Calu3 (cell line): ENCODE data around the gene RGS3. TPM values are rescaled to one million over a fixed set of nuclear protein-coding genes. Genes with fewer than 3 reads are reported as not detected.

Source experiments
- BruUV-seq: library from RNA; stranded (reverse); fragments of 400-500 nt; replicated peaks from 2 replicates; lab custom pipeline; 2021; lab: Mats Ljungman, UMichigan
- CTCF ChIA-PET: fragments of 300-600 bp; sonication (Branson Sonifier 250); formaldehyde crosslinking; loops from one replicate; lab custom pipeline; 2022; ENCODE audit warnings: antibody characterized with exemption; lab: Charles Lee
- DNase-seq: peaks from one replicate; pipeline ENCODE4 v3.0.0; 2022
- H3K27ac Mint-ChIP-seq: one replicate; pipeline ENCODE4 v1.8.0; 2022; ENCODE audit warnings: mixed read lengths; ENCODE audit not compliant: unreplicated experiment
- H3K27me3 Mint-ChIP-seq: one replicate; pipeline ENCODE4 v1.8.0; 2022; ENCODE audit warnings: mixed read lengths; ENCODE audit not compliant: unreplicated experiment
- H3K36me3 Mint-ChIP-seq: one replicate; pipeline ENCODE4 v1.8.0; 2022; ENCODE audit warnings: mild to moderate bottlenecking, moderate library complexity, mixed read lengths; ENCODE audit not compliant: insufficient read depth, unreplicated experiment
- H3K4me1 Mint-ChIP-seq: one replicate; pipeline ENCODE4 v1.8.0; 2022; ENCODE audit warnings: mild to moderate bottlenecking, low read depth, mixed read lengths; ENCODE audit not compliant: unreplicated experiment
- H3K4me3 Mint-ChIP-seq: one replicate; pipeline ENCODE4 v1.8.0; 2022; ENCODE audit warnings: mild to moderate bottlenecking, low read depth, moderate library complexity, mixed read lengths; ENCODE audit not compliant: unreplicated experiment
- H3K9me3 Mint-ChIP-seq: one replicate; pipeline ENCODE4 v1.8.0; 2022; ENCODE audit warnings: low read depth, mixed read lengths; ENCODE audit not compliant: unreplicated experiment
- intact Hi-C: fragments of 100-400 bp; cut with micrococcal nuclease; formaldehyde crosslinking; loops from one replicate; pipeline ENCODE4 v1.10.0; 2022; ENCODE audit not compliant: unreplicated experiment
- total RNA-seq: library from RNA; stranded (reverse); gene quantifications from 2 replicates; pipeline ENCODE4 v1.2.3, GENCODE V29; 2022
- TF ChIP-seq, protein P1 (sequence below): fragments of 200-600 bp; IDR thresholded peaks from one replicate; pipeline ENCODE4 v1.8.0; 2022; ENCODE audit warnings: antibody characterized with exemption; ENCODE audit not compliant: unreplicated experiment

The RGS3 gene
- total RNA-seq, 1 experiment from 2014 or later, result 61.8 TPM

DNA sequence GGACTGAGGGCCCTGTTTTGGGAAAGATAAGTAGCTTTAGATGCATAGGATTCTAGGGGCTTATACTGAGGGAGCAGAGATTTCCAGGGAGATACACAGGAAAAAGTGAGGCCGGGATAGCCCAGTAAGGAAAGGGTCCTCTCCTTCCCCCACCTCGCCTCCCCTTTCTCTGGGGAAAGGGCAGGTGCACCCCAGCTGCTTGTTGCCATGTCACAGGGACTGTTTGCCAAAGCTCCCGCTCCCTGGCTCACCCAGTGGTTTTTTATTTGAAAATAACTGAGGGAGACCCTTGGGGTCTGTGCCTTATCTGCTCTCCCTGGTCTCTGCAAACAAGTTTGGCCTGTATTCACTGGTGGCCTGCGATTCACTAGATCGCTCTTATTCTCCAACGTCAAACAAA, 51.2 kb downstream of the RGS3 start:
- intact Hi-C loops, result no loop called here
- no TSS peak for BruUV-seq

DNA sequence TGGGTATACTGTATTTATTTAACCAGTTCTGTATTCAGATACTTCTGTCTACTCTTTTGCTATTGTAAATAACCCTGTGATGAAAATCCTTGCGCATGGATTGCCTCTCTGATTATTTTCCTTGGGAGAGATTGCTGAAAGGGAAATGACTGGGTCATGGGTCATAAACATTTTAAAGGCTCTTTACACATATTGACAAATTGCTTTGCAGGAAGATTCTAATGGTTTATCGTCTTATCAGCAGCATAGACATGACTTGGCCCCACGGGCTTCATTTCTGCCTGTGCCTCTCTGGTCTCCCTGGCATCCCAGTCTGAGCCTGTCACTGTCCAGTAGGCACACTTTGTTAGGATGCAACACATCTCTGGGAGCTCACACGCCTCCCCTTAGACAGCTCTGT, 52.3 kb downstream of the RGS3 start:
- TF ChIP-seq, protein P1, sequence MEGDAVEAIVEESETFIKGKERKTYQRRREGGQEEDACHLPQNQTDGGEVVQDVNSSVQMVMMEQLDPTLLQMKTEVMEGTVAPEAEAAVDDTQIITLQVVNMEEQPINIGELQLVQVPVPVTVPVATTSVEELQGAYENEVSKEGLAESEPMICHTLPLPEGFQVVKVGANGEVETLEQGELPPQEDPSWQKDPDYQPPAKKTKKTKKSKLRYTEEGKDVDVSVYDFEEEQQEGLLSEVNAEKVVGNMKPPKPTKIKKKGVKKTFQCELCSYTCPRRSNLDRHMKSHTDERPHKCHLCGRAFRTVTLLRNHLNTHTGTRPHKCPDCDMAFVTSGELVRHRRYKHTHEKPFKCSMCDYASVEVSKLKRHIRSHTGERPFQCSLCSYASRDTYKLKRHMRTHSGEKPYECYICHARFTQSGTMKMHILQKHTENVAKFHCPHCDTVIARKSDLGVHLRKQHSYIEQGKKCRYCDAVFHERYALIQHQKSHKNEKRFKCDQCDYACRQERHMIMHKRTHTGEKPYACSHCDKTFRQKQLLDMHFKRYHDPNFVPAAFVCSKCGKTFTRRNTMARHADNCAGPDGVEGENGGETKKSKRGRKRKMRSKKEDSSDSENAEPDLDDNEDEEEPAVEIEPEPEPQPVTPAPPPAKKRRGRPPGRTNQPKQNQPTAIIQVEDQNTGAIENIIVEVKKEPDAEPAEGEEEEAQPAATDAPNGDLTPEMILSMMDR, result no peak
- Mint-ChIP-seq H3K27ac (no peak overlapping the region), H3K9me3 (no peaks in the 10 kb centered on the region), H3K27me3 (no peaks in the 10 kb centered on the region), H3K4me3 (no peak overlapping the region), H3K4me1 (peaks cover 35% of the 10 kb centered on the region), H3K36me3 (peaks cover 29% of the 10 kb centered on the region)
- CTCF ChIA-PET, result no interaction called here
- no peak for DNase-seq
- intact Hi-C loops, result no loop called here
- BruUV-seq, result no TSS peak

More for the DNA sequence above, 51.2 kb downstream of the RGS3 start:
- Mint-ChIP-seq H3K27me3 (no peaks in the 10 kb centered on the region), H3K36me3 (peaks cover 19% of the 10 kb centered on the region), H3K9me3 (no peaks in the 10 kb centered on the region), H3K4me1 (peaks cover 34% of the 10 kb centered on the region), H3K4me3 (no peak overlapping the region), H3K27ac (no peak overlapping the region)
- TF ChIP-seq, protein P1, result no peak
- CTCF ChIA-PET, result no interaction called here
- DNase-seq, result no peak

DNA sequence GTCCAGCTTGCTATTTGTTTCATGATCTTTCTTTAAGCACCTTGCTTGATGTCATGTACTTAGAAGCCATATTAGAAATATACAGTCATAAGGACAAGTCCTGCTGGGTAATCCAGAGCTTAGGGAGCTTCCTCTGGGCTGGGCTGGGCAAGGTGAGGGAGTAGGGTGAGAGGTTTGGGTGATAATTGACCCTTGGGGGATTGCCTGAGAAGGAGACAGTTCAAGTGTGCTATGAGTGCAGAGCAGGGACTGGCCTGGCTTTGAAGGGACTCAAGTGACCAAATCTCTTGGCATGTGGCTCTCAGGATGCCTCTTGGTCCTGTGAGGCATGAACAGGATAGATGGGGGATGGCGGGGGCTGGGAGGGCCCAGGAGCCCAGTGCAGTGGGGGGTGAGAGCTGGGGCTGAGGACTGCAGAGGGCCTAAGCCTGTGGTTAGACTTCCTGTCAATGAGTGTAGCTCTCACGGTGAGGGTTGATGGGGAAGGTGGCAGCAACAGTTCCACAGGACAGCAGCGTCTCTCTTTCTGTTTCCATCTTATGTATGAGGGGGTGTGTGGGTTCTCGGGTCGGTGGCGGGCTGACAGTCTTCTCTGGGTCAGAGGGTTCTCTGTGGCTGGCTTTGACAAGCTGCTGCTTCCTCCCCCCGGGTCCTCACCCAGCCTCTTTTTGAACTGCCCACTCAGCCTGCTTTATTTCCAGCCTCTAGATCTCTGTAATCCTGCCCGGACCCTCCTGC, 53.5 kb downstream of the RGS3 start:
- no peaks in the 10 kb centered on the region for H3K27me3 Mint-ChIP-seq
- intact Hi-C loops, result no loop called here
- TF ChIP-seq, protein P1, result no peak

DNA sequence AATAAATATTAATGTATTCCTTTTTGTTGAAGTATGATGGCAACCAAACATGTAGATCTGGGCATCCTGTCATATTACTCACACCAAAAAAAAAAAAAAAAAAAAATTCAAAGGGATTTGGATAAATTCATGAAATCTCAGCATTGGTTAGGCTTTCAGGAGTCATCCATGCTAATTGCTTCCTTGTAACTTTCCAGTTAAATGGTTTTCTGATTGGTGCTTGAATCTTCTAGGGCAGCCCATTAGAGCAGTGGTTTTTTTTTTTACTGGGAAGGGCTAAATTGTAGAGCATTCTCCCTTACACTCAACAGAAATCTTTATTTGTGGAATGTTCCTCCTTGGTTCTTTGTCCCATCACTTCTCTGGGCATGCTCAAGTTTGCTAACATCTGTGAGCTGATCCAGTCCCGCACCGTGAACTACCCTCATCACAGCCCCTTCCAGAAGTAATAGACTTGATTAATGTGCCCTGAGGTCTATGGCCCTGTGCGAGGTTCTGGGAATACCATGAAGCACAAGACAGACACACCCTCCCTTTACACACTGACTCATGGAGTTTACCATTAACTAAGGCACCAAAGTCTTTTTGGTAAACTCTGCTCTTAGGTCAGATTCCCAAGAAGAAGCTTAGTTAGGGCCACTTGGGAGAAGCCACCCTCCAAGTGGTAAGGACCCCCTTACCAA, 56.0 kb downstream of the RGS3 start:
- H3K36me3 Mint-ChIP-seq, result peaks cover 19% of the 10 kb centered on the region
- peak overlapping the region; percentile 94 for H3K27ac Mint-ChIP-seq
- H3K4me1 Mint-ChIP-seq, result peaks cover 28% of the 10 kb centered on the region
- intact Hi-C loops, result loop anchor here (2.0 kb wide), 1 partner anchor 61 kb away; no protein-coding TSS in a partner anchor
- CTCF ChIA-PET, result interaction anchor here (0.7 to 1.7 kb wide), 9 partner anchors 29 to 376 kb away, joined by 3 to 9 read pairs (median 4); no protein-coding TSS in a partner anchor
- TF ChIP-seq, protein P1, result no peak
- no peaks in the 10 kb centered on the region for H3K27me3 Mint-ChIP-seq
- peak overlapping the region; percentile 65 for H3K4me3 Mint-ChIP-seq
- no peaks in the 10 kb centered on the region for H3K9me3 Mint-ChIP-seq
- TSS peak; percentile 89 for BruUV-seq
- DNase-seq, result peak; percentile 52

More for the DNA sequence above, 53.5 kb downstream of the RGS3 start:
- H3K4me3 Mint-ChIP-seq, result no peak overlapping the region
- CTCF ChIA-PET, result interaction anchor here (0.7 kb wide), 1 partner anchor 13 kb away, joined by 3 read pairs; no protein-coding TSS in a partner anchor
- peak overlapping the region; percentile 44 for H3K27ac Mint-ChIP-seq
- peaks cover 24% of the 10 kb centered on the region for H3K36me3 Mint-ChIP-seq
- no TSS peak for BruUV-seq
- peaks cover 28% of the 10 kb centered on the region for H3K4me1 Mint-ChIP-seq
- no peaks in the 10 kb centered on the region for H3K9me3 Mint-ChIP-seq
- no peak for DNase-seq
